Kidney (tissue), 14 donors: ENCODE measurements around the gene SFXN5. TPM values are rescaled to one million over a fixed set of nuclear protein-coding genes. Genes with fewer than 3 reads are reported as not detected.

Experiments used
- DNase-seq, 5 donors: peaks; one replicate each; pipeline ENCODE4 v3.0.0-alpha.2; 2013 to 2020
- FAIRE-seq: peaks from 2 replicates; lab custom pipeline; 2012; peaks lifted over from hg19 to GRCh38; lab: Jason Lieb, UNC
- H3K27ac ChIP-seq, 2 donors: one replicate each; pipeline ENCODE4 v1.7.0; 2013; ENCODE audit warnings: low read depth in 2 of 2, low read length in 2 of 2, inconsistent platforms in 1 of 2
- H3K27me3 ChIP-seq: one replicate; pipeline ENCODE4 v1.7.1; 2013; ENCODE audit warnings: low read length, inconsistent platforms; ENCODE audit not compliant: control insufficient read depth, insufficient read depth
- H3K36me3 ChIP-seq, 3 donors: one replicate each; pipeline versions ENCODE4 v1.7.0 to v1.7.1; 2013; ENCODE audit warnings: low read length in 3 of 3, control low read depth in 1 of 3, inconsistent platforms in 1 of 3; ENCODE audit not compliant: insufficient read depth in 3 of 3, control insufficient read depth in 2 of 3
- H3K4me1 ChIP-seq, 3 donors: one replicate each; pipeline versions ENCODE4 v1.7.0 to v1.7.1; 2013; ENCODE audit warnings: low read length in 3 of 3, inconsistent platforms in 1 of 3, low read depth in 1 of 3; ENCODE audit not compliant: control insufficient read depth in 2 of 3, insufficient read depth in 2 of 3
- H3K4me3 ChIP-seq, 3 donors: one replicate each; pipeline versions ENCODE4 v1.7.0 to v1.8.1; 2013; ENCODE audit warnings: low read length in 3 of 3, control low read depth in 1 of 3, inconsistent platforms in 1 of 3
- H3K9ac ChIP-seq, 3 donors: one replicate each; pipeline versions ENCODE4 v1.7.0 to v1.7.1; 2013; ENCODE audit warnings: low read length in 3 of 3, control low read depth in 1 of 3, inconsistent platforms in 1 of 3
- H3K9me3 ChIP-seq, 3 donors: one replicate each; pipeline versions ENCODE4 v1.7.0 to v1.7.1; 2013; ENCODE audit warnings: low read length in 3 of 3, control low read depth in 1 of 3, inconsistent platforms in 1 of 3; ENCODE audit not compliant: control insufficient read depth in 2 of 3, insufficient read depth in 1 of 3
- intact Hi-C: fragments of 100-400 bp; cut with DNase I; formaldehyde crosslinking; loops from one replicate; pipeline ENCODE4 v1.11.1; 2022
- polyA plus RNA-seq: library from polyadenylated mRNA; stranded (reverse); fragments of 350-450 nt; fragmentation: Illumina TruSeq; extraction: RNeasy Lipid Tissue Mini Kit (QIAGEN cat#74804); gene quantifications from one replicate; pipeline ENCODE4 v1.2.3, GENCODE V29; 2014; ENCODE audit warnings: low read depth, low replicate concordance; ENCODE audit not compliant: insufficient read depth
- total RNA-seq: library from RNA; stranded (reverse); fragmentation: NEBNext Ultra II Directional; extraction: Animal tissue kit (Norgen Biotek cat#: 25700); gene quantifications from one replicate; pipeline ENCODE4 v1.2.1, GENCODE V29; 2021
- TF ChIP-seq, protein P1 (sequence below): IDR thresholded peaks from 3 replicates; pipeline ENCODE4 v1.5.1; 2012; ENCODE audit warnings: mild to moderate bottlenecking, moderate library complexity, borderline replicate concordance; ENCODE audit not compliant: insufficient read depth; ENCODE audit errors: extremely low read depth
- donor health status: control.
- donor health status: control.
- donor health status: control.
- donor health status: control.
- donor health status: control.
- donor health status: DM: yes; HTN: yes; CAD: no.
- donor health status: Normal renal cell carcinoma (clear cell type).

The SFXN5 gene
- total and polyA plus RNA-seq, 2 donors from 2014 or later = 21.4 to 35.9 TPM

DNA sequence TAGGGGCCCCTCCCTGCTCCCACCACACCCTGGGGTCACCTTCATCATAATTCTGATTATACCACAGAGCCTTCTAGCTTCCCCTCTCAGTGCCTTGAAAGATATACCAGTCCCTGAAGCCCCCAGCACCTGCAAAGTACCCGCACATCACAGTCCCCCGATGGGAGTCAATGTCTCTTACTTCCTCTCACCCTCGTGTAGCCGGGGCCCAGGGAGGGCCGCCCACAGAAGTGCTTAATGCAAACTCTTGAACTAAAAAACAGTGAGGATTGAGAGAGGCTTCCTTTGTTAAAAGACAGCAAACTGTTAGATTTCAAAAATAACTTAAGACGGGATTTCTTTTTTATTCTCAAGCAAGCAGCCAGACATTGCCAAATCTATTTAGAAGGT is 76.5 kb downstream of the SFXN5 start:
- Histone ChIP-seq H3K4me3 (no peak overlapping the region), H3K27ac (no peak overlapping the region), H3K9me3 (no peaks in the 10 kb centered on the region), H3K9ac (no peak overlapping the region), H3K27me3 (no peaks in the 10 kb centered on the region), H3K36me3 (no peaks in the 10 kb centered on the region), H3K4me1 (peaks cover 0 to 7% (median 2%) of the 10 kb centered on the region in 3 donors)
- TF ChIP-seq, protein P1, sequence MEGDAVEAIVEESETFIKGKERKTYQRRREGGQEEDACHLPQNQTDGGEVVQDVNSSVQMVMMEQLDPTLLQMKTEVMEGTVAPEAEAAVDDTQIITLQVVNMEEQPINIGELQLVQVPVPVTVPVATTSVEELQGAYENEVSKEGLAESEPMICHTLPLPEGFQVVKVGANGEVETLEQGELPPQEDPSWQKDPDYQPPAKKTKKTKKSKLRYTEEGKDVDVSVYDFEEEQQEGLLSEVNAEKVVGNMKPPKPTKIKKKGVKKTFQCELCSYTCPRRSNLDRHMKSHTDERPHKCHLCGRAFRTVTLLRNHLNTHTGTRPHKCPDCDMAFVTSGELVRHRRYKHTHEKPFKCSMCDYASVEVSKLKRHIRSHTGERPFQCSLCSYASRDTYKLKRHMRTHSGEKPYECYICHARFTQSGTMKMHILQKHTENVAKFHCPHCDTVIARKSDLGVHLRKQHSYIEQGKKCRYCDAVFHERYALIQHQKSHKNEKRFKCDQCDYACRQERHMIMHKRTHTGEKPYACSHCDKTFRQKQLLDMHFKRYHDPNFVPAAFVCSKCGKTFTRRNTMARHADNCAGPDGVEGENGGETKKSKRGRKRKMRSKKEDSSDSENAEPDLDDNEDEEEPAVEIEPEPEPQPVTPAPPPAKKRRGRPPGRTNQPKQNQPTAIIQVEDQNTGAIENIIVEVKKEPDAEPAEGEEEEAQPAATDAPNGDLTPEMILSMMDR = no peak
- FAIRE-seq (no peak), DNase-seq (peak in 1 of 5 donors; percentile 18)
- intact Hi-C loops = loop anchor here (10.0 kb wide), 1 partner anchor 170 kb away; no protein-coding TSS in a partner anchor

DNA sequence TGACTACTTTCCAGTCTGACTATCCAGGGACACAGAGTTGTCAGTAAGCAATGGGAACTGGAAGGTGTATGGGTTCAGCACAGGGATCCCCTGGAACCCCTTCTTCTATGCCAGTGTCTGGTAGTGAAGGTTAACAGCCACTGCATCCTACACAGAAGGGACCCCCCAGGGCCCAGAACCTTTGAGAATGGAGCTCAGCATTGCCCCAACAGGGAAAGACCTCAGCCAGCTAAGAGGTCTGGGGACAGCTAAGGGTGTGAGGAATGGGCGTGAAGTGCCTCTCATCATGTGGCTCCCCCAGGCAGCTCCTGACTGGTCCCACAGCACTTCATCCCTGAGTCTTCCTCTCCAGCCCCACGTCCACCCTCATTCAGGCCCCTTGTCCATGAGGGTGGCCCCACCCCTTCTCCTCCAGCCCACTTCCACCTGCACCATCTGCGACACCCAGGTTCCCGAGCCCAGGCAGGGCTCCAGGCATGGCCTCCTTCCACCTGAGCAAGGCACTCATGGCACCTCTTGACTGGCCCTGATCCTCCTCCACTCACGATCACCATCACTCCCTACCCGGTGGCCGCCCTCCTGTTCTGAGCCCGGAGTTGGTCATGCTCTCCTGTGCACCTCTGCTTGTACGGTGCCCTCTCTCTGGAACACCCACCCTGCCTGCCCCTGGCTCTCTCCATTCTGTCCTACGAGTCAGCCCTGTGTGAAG is 77.1 kb downstream of the SFXN5 start:
- Histone ChIP-seq H3K27ac (no peak overlapping the region), H3K9me3 (no peaks in the 10 kb centered on the region), H3K27me3 (no peaks in the 10 kb centered on the region), H3K4me3 (no peak overlapping the region), H3K9ac (no peak overlapping the region), H3K4me1 (peaks cover 0 to 8% (median 0%) of the 10 kb centered on the region in 3 donors), H3K36me3 (no peaks in the 10 kb centered on the region)
- peak in 1 of 5 donors; percentile 55 for DNase-seq
- intact Hi-C loops = loop anchor here (10.0 kb wide), 1 partner anchor 170 kb away; no protein-coding TSS in a partner anchor
- TF ChIP-seq, protein P1 = no peak
- no peak for FAIRE-seq

DNA sequence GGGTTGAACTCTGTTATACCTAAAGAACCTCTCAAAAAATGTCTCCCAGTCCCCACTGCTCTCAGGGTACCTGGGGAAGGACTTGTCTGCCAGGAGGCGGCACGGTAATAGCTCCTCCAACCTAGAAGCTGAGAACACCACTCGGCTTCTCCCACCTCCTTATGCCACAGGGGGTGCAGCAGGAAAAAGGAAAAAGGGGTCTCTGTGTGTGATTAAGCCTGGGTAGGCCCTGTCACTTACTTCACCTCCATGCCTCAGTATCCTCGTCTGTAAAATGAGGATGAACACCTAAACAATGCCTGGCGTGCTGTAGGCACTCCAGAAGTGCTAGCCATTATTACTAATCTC is 77.6 kb downstream of the SFXN5 start:
- H3K27ac ChIP-seq = no peak overlapping the region
- H3K27me3 ChIP-seq = no peaks in the 10 kb centered on the region
- FAIRE-seq (no peak), DNase-seq (peak in 1 of 5 donors; percentile 13)
- no peak overlapping the region for H3K4me3 ChIP-seq
- no peaks in the 10 kb centered on the region for H3K9me3 ChIP-seq
- H3K4me1 ChIP-seq = peaks cover 0 to 10% (median 0%) of the 10 kb centered on the region in 3 donors
- no peak overlapping the region for H3K9ac ChIP-seq
- intact Hi-C loops = loop anchor here (10.0 kb wide), 1 partner anchor 171 kb away; no protein-coding TSS in a partner anchor
- TF ChIP-seq, protein P1 = no peak
- no peaks in the 10 kb centered on the region for H3K36me3 ChIP-seq
